HepG2 (cell line): ENCODE measurements around the gene B4GALT1. TPM values are rescaled to one million over a fixed set of nuclear protein-coding genes. Genes with fewer than 3 reads are reported as not detected.

Source experiments
- CREB1 ChIP-seq, 2 experiments: fragments of 450-650 bp in 1 of 2; IDR thresholded peaks; 2 replicates each; pipeline ENCODE4 v1.6.1; 2016 to 2017; ENCODE audit warnings: control low read depth in 1 of 2, mild to moderate bottlenecking in 1 of 2, missing compliant biosample characterization in 1 of 2, missing genetic modification characterization in 1 of 2
- ETV6 ChIP-seq: sonication (generic); formaldehyde crosslinking; conservative IDR thresholded peaks from 2 replicates; pipeline ENCODE4 v1.4.0; 2020; ENCODE audit warnings: missing genetic modification reagents
- FOXA3 ChIP-seq: IDR thresholded peaks from 2 replicates; pipeline ENCODE4 v1.6.1; 2016; ENCODE audit warnings: missing genetic modification reagents, missing compliant biosample characterization
- HOXA9 ChIP-seq: sonication (generic); formaldehyde crosslinking; IDR thresholded peaks from 2 replicates; pipeline ENCODE4 v1.8.1; 2022; ENCODE audit warnings: missing genetic modification reagents, mild to moderate bottlenecking, moderate library complexity, borderline replicate concordance
- KDM1A ChIP-seq: IDR thresholded peaks from 2 replicates; pipeline ENCODE4 v1.6.1; 2016; ENCODE audit warnings: missing compliant biosample characterization
- MAX ChIP-seq: IDR thresholded peaks from 2 replicates; pipeline ENCODE4 v1.6.1; 2012; ENCODE audit warnings: inconsistent platforms
- MAZ ChIP-seq, 2 experiments: sonication (generic) in 1 of 2; formaldehyde crosslinking in 1 of 2; IDR thresholded peaks; 2 replicates each; pipeline versions ENCODE4 v1.5.0 to v1.6.1; 2012 to 2020; ENCODE audit warnings: low read depth in 2 of 2, mild to moderate bottlenecking in 2 of 2, borderline replicate concordance in 1 of 2, improper control_type of control experiment in 1 of 2, low read length in 1 of 2, missing genetic modification reagents in 1 of 2, moderate library complexity in 1 of 2
- MLX ChIP-seq: IDR thresholded peaks from 2 replicates; pipeline ENCODE4 v1.6.1; 2016
- RAD21 ChIP-seq: fragments of 450-650 bp; formaldehyde crosslinking; IDR thresholded peaks from 2 replicates; pipeline ENCODE4 v1.5.0; 2020; ENCODE audit warnings: mild to moderate bottlenecking
- RFXAP ChIP-seq: sonication (generic); formaldehyde crosslinking; IDR thresholded peaks from 2 replicates; pipeline ENCODE4 v1.4.0; 2020; ENCODE audit warnings: missing genetic modification reagents, borderline replicate concordance
- RNF219 ChIP-seq: sonication (generic); formaldehyde crosslinking; IDR thresholded peaks from 2 replicates; pipeline ENCODE4 v1.5.0; 2020; ENCODE audit warnings: mild to moderate bottlenecking, missing genetic modification reagents
- SNAPC5 ChIP-seq: sonication (generic); formaldehyde crosslinking; IDR thresholded peaks from 2 replicates; pipeline ENCODE4 v1.8.1; 2023; ENCODE audit warnings: mild to moderate bottlenecking, missing genetic modification reagents, borderline replicate concordance
- SSRP1 ChIP-seq: IDR thresholded peaks from 2 replicates; pipeline ENCODE4 v1.6.1; 2016; ENCODE audit warnings: control low read depth
- ZC3H4 ChIP-seq: sonication (generic); formaldehyde crosslinking; IDR thresholded peaks from 2 replicates; pipeline ENCODE4 v1.4.0; 2020; ENCODE audit warnings: missing genetic modification reagents, borderline replicate concordance
- ZNF263 ChIP-seq: sonication (generic); formaldehyde crosslinking; IDR thresholded peaks from 2 replicates; pipeline ENCODE4 v1.4.0; 2020; ENCODE audit warnings: missing genetic modification reagents
- polyA plus RNA-seq, 8 experiments: library from polyadenylated mRNA; depleted of rRNA in 3 of 8; stranded (reverse) in 7 of 8; unstranded in 1 of 8; fragments of >200 nt; fragmentation: Illumina TruSeq in 4 of 8; extraction: Trizol in 4 of 8; gene quantifications; 2 replicates each; pipeline versions ENCODE4 v1.2.1 to v1.2.3, GENCODE V29; 2011 to 2016; ENCODE audit warnings: low read depth in 4 of 8, missing spikeins in 1 of 8, mixed read lengths in 1 of 8; ENCODE audit not compliant: insufficient read depth in 1 of 8
- total RNA-seq, 5 experiments: library from RNA; depleted of rRNA; stranded (reverse); fragments of >200 nt; fragmentation: Illumina TruSeq; extraction: Trizol; gene quantifications; 2 replicates each; pipeline ENCODE4 v1.2.3, GENCODE V29; 2016; ENCODE audit warnings: low read depth in 1 of 5
- TF ChIP-seq, protein P1 (sequence below): sonication (generic); formaldehyde crosslinking; IDR thresholded peaks from 2 replicates; pipeline ENCODE4 v1.9.0; 2021; ENCODE audit warnings: missing genetic modification reagents, mild to moderate bottlenecking, borderline replicate concordance
- TF ChIP-seq, protein P2 (sequence below): sonication (generic); formaldehyde crosslinking; IDR thresholded peaks from 2 replicates; pipeline ENCODE4 v1.5.0; 2020; ENCODE audit warnings: missing genetic modification reagents
- TF ChIP-seq, protein P3 (sequence below): IDR thresholded peaks from 2 replicates; pipeline ENCODE4 v1.6.1; 2016; ENCODE audit warnings: low read depth, missing genetic modification reagents, missing compliant biosample characterization

Gene B4GALT1
- total and polyA plus RNA-seq, 2 of the 13 experiments (the other 11 are each of a cell fraction or from before 2014, with no cell fraction given), result 15.7 to 33.5 TPM

- TF ChIP-seq, protein P1, sequence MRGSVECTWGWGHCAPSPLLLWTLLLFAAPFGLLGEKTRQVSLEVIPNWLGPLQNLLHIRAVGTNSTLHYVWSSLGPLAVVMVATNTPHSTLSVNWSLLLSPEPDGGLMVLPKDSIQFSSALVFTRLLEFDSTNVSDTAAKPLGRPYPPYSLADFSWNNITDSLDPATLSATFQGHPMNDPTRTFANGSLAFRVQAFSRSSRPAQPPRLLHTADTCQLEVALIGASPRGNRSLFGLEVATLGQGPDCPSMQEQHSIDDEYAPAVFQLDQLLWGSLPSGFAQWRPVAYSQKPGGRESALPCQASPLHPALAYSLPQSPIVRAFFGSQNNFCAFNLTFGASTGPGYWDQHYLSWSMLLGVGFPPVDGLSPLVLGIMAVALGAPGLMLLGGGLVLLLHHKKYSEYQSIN (CRISPR knock-in tag), result no peak
- TF ChIP-seq ETV6 (no peak), MLX (CRISPR knock-in tag) (no peak), SNAPC5 (no peak), CREB1 (IDR thresholded peaks at IDR 0.05) (no peak), CREB1 (CRISPR knock-in tag; IDR thresholded peaks at IDR 0.05) (peak; percentile 42; the same call in 1 of the 2 replicates), RNF219 (CRISPR knock-in tag) (no peak), FOXA3 (CRISPR knock-in tag) (peak; percentile 6; the same call in 1 of the 2 replicates), SSRP1 (no peak), KDM1A (no peak), HOXA9 (no peak), MAX (peak; percentile 58; the same call in 1 of the 2 replicates), MAZ (IDR thresholded peaks at IDR 0.05; ENCODE audit: borderline replicate concordance, low read depth, low read length) (no peak), MAZ (CRISPR knock-in tag; IDR thresholded peaks at IDR 0.05; ENCODE audit: low read depth) (peak; percentile 46; the same call in 1 of the 2 replicates), ZC3H4 (no peak), ZNF263 (peak; percentile 97), RAD21 (CRISPR knock-in tag) (no peak), RFXAP (CRISPR knock-in tag) (0 out of 2 replicates have a peak, but pooled peaks have one; percentile 23)
- TF ChIP-seq, protein P2, sequence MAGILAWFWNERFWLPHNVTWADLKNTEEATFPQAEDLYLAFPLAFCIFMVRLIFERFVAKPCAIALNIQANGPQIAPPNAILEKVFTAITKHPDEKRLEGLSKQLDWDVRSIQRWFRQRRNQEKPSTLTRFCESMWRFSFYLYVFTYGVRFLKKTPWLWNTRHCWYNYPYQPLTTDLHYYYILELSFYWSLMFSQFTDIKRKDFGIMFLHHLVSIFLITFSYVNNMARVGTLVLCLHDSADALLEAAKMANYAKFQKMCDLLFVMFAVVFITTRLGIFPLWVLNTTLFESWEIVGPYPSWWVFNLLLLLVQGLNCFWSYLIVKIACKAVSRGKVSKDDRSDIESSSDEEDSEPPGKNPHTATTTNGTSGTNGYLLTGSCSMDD (CRISPR knock-in tag), result no peak
- TF ChIP-seq, protein P3, sequence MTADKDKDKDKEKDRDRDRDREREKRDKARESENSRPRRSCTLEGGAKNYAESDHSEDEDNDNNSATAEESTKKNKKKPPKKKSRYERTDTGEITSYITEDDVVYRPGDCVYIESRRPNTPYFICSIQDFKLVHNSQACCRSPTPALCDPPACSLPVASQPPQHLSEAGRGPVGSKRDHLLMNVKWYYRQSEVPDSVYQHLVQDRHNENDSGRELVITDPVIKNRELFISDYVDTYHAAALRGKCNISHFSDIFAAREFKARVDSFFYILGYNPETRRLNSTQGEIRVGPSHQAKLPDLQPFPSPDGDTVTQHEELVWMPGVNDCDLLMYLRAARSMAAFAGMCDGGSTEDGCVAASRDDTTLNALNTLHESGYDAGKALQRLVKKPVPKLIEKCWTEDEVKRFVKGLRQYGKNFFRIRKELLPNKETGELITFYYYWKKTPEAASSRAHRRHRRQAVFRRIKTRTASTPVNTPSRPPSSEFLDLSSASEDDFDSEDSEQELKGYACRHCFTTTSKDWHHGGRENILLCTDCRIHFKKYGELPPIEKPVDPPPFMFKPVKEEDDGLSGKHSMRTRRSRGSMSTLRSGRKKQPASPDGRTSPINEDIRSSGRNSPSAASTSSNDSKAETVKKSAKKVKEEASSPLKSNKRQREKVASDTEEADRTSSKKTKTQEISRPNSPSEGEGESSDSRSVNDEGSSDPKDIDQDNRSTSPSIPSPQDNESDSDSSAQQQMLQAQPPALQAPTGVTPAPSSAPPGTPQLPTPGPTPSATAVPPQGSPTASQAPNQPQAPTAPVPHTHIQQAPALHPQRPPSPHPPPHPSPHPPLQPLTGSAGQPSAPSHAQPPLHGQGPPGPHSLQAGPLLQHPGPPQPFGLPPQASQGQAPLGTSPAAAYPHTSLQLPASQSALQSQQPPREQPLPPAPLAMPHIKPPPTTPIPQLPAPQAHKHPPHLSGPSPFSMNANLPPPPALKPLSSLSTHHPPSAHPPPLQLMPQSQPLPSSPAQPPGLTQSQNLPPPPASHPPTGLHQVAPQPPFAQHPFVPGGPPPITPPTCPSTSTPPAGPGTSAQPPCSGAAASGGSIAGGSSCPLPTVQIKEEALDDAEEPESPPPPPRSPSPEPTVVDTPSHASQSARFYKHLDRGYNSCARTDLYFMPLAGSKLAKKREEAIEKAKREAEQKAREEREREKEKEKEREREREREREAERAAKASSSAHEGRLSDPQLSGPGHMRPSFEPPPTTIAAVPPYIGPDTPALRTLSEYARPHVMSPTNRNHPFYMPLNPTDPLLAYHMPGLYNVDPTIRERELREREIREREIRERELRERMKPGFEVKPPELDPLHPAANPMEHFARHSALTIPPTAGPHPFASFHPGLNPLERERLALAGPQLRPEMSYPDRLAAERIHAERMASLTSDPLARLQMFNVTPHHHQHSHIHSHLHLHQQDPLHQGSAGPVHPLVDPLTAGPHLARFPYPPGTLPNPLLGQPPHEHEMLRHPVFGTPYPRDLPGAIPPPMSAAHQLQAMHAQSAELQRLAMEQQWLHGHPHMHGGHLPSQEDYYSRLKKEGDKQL, result no peak
Observed at GRCh38 chr9:33162721-33163311, 4.3 kb downstream of the B4GALT1 start (continued).
